HG02943 (cell line): ENCODE data around the gene MREG.
"Not testable (repeated sequence)": the region's sequence is repeated elsewhere in the genome, so short reads cannot be mapped to it uniquely, and the experiment has no call there.

Source experiments
- ATAC-seq: cut with Tn5 transposase; IDR thresholded peaks from one replicate; pipeline ENCODE4 v1.9.1; 2021; ENCODE audit warnings: mild to moderate bottlenecking, low read depth, moderate library complexity; ENCODE audit not compliant: unreplicated experiment

MREG gene

DNA sequence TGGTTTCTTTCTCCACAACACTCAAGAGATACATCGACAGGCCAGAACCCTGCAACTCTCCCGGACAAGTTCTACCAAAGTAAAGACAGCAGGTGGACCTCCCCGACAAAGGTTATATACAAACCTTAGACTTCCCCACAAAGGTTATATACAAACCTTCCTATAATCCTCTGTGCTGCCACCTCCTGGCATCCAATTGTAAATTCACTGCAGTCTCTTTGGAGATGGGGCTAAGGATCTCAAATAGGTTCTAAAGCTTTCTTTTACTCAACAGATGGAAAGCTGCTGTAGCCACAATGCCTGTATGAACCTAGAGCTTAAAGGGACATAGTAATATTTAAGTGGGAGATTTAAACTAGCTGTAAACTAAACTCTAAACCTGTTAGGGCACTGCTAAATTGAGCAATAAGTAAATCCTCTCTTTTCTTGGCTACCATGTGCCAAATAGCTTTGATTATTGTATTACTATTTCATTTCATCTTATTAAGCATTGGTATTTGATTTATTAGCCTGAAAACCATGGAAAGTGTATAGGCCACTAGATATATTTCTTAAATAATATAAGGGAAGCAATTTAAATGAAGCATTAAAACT, 9.8 kb upstream of the MREG start:
- peak; percentile 80 for ATAC-seq

DNA sequence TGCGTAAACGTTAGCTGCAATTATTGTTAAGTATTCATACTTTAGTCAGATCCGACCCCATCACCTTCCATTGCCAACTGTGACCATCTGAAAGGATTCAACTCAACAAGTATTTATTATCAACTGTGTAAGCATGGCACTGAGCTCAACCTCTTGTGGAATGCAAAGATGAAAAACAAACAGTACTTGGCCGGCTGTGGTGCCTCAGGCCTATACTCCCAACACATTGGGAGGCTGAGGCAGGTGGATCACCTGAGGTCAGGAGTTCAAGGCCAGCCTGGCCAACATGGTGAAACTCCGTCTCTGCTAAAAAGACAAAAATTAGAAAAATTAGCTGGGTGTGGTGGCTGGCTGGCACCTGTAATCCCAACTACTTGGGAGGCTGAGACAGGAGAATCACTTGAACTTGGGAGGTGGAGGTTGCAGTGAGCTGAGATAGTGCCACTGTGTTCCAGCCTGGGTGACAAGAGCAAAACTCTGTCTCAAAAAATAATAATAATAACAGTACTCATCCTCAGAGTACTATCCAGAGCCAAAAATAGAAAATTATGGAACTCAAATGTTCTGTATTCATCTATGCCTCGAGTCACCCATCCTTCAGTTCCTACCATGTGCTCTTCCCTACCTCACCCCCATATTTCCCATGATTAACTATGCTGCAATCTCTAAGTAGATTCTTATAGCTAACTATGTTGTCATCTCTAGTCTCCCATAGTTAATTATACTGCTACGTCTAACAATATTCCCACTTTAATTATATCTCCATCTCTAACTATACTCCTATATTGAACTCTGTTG, 8.6 kb upstream of the MREG start:
- no peak for ATAC-seq

DNA sequence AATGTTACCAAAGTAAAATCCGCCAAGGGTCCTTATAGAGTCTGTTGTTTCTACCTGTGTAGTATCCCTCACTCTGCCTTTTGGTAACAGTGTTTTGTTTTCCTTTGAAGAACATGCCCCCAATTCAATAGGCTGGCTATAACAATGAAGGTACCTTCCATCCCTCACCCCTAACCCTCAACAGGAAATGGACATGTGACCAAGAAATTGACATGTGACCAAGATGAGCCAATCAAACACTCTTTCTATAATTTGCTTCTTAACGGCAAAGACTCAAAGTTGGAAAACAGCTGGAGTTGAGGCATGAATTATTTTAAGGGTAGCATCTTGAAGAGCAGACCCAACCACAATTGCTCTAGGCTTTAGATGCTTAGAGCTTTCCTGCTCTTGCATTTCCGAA, 5.4 kb upstream of the MREG start:
- ATAC-seq = no peak

DNA sequence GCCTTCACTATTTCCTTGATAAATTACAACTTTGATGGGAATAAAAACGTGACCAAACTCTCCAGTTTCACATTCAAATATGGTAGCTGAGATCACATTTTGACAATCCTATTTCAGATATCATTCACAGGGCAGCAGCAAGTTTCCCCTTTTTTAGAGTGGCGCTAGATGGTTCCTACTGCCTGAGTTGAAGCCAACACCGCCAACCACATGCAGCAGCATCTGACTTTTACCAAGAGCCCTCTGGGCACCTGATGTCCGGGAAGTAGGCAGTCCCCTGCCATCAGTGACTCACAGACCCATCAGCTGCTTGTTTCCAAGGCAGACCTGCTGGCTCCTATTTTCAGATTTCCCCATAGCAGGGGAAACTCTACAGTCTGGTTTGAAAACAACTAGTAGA, 4.0 kb upstream of the MREG start:
- ATAC-seq = peak; percentile 19

DNA sequence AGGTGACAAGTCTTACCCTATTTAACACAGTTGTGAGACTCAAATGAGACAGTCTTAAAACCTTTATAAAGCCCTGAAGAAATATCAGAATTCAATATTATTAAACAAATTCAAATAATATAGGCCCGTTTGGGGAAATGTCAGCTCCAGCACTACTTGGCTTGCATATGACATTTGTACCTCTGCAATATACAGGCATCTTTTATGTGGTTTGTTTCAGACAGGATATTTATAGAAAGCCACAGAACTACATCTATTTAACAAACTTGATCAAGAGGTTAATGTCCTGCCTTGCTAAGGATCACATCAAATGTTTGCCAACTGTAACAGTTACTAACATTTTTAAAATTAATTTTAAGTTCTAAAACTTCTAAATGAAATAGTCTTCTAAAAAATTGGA, 3.2 kb upstream of the MREG start:
- no peak for ATAC-seq

DNA sequence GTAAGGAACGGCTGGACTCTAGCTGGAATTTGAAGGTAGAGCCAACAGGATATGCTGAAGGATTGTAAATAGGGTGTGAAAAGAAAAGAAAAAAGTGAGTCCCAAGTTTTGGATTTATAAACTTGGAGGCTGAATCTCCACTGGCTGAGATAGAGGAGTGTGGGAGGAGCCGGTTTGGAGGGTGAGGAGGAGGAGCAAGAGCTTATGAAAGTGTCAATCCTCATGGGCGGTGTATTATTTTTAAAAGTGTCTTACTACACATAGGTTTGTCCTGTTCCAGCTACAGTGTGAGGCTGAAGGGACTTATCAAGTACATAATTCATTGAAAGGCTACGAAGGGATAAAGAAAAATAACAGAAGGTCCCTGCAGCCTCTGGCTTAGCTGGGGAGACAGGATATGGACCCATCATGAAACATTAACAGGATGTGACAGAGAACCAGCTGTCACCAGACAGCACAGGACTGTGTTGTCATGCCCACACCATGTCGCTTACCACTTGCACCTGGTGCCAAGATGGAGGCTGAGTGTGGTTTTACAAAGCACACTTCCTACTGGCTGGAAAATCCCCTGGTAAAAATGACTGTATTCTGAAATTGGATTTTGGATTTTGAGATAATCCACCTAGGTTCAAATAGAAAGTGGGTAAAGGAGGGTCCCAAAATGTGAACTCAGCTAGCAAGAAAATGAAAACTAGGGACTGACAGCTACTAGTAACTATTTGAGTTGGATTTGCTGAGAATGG, 2.5 kb upstream of the MREG start:
- ATAC-seq = peak; percentile 90

DNA sequence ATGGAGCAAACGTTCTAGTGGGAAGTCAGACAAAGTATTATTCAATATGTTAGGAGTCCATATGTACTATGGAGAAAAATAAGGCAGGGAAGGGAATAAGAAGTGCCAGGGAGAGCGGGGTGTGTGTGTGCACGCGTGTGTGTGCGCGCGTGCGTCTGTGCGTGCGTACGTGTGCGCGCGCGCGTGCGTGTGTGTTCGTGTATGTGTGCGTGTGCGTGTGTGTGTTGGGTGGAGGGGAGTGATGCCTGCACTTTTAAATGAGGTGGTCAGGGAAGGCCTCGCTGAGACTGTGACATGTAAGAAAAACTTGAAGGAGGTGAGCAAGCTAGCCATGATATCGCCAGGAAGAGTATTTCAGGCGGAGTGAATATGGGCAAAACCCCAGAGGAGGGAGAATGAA, 1.6 kb upstream of the MREG start:
- ATAC-seq = no peak

DNA sequence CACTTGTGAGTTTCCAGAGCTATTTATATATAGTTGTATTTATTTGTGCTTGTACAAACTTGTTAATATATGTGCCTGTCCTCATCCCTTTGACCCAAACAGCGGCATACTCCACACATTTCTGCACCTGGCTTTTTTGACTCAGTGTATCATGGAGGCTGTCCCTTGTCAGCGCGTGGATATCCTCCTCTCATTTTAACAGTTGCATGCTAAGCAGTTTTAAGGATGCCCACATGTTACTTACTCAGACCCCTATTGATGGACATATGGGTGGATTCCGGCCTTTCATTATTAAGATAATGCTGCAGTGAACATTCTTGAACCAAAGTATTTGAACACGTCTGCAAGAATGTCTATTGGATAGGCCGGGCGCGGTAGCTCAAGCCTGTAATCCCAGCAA, 655 bp upstream of the MREG start:
- ATAC-seq = no peak

DNA sequence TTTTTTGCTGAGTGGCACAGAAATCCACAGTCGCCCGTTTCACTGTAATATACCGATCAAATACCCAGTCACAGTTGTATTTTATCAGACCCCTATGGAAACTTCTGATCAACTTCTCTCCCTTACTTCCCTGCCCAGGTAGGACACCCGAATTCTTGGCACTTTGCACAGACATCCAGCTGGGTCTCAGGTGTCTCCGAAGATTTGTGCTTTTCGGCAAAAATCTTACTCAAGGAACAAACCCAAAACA, 596 bp downstream of the MREG start:
- no peak for ATAC-seq

DNA sequence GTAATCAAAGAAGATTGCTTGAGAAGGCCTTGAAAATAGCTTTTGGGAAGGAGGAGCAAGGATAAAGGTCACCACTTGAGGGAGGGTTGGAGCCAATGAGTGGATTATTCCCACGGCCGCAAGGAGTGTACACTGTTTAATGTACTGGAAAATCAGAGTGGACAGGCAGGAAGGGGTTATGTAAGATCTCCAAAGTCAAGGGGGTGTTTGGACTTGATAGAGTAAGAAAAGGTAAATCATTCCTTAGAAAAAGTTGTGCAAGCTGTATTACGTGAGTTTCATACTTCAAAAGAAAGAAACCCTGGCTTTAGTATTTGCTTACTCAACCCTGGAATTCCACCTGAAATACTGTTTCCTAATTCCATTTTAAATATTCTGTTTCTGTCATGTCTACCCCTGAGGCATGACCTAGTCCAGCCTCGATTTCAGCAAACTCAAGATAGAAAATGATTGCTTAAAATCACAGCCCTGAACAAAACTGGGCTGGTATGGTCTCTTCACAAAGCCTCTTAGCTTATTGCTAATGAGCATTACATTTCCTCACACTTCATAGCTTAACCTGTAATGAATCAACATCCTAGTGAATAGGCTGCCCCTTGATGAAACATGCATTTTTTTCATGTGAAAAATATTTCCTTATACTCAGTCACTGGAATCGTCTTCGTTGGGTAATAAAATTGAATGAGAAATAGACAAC, 1.1 kb downstream of the MREG start:
- no peak for ATAC-seq

DNA sequence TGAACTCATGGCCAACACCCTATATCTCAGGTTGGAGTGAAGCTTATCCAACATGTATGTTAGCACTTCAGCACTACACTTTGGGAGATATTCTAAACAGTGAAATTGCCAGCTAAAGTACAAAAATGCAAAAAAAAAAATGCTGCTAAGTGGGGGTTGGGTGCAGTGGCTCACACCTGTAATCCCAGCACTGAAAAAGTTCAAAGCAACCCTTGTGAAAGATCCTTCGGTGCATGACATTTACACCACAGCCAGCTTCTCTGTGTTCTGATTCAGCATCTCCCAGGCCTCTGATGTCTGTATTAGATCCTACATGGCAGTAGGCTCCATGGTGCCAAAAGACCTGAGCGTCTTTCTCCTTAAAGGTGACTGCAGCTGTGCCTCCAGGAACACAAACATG, 4.1 kb downstream of the MREG start:
- not testable (repeated sequence) for ATAC-seq

DNA sequence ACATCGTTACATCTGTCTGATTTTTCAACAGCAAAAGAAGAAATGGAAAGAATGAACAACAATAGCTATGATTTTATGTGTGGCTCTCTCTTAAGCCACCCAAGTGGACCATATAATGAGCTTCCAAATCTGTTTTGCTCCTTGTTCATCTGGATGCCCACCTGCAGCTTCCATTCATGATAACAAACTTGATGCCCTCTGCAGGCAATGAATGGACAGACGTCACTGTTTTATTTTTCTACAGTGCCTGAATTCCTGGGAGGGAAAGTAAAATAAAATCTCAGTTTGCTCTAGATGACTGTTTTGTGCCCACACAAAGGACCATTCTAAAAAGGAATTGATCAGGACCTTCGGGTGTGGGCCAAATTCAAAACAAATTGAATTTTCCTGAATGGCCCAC, 5.0 kb downstream of the MREG start:
- ATAC-seq = no peak

DNA sequence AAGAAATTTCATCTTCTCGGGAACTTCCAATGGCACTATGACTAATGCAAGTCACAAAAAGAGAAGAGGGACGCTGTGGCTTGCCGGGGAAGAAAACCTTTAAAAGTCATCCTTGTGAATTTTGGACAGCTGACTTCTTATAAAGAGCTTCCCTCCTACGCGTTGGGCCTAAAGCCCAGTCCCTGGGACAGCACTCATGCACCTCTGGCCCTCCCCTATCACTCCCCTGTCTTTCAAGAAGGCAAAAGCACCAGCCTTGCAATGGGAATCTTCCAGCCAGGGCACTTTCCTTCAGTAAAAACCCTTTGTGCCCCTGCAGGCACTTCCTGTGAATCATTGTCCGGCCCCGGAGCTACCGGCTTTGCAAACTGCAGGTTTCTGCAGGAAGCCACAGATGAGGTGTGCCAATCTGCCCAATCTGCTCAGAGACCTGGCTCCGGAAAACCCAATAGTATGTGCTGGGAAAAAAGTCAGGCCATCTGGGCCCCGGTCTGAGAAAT, 7.1 kb downstream of the MREG start:
- ATAC-seq = peak; percentile 45

DNA sequence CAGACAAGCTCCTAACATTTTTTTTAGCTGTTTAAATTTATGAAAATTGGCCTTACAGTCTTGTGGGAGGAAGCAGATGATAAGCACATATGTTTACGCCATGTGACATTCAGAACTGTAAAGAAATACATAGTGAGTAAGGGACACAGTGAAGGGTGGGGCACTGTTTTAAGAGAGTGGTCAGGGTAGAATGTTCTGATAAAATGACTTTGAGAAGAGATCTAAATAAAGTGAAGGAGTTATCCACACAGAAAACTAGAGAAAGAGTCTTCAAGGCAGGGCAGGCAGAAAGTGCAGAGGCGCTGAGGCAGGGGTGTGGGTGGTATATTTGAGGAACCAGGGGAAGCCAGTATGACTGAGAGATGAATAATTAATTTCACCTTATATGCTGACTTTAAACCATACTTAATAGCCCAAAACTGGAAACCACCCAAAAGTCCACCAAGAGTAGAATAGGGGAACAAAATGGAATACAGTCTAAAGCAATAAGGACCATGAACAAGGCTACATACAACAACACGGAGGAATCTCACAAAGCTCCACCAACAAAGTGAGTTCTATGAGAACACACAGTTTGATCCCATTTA, 8.6 kb downstream of the MREG start:
- ATAC-seq = peak; percentile 39

DNA sequence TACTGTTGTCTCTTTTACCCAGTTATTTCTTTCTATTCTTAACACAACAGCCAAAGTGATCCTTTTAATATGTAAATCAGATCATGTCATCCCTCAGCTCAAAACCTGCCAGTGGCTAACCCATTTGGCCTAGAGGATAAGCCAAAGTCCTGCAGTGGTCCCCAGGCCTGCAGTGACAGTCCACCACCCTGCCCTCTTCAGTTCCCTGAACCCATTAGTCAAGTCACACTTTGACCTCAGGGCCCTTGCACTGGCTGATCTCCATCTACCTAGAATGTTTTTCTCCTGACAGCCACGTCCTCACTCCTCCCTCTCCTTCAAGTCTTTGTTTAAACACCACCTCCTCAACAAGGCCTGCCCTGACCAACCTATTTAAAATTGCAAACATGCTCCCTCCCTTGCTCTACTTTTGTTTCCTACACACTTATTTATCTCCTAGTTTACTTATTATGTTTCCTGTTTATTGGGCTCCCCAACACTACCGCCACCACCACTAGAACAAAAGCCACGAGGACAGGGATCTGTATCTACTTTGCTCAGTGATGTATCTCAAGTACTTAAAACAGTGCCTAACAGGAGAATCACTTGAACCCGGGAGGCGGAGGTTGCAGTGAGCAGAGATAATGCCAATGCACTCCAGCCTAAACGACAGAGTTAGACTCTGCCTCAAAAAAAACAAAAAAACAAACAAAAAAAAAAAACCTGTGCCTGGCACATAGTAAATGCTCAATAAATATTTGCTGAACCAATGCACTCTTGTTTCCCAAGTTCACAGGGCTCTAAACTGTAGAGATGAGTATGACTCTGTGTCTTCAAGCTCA, 9.3 kb downstream of the MREG start:
- ATAC-seq = no peak

DNA sequence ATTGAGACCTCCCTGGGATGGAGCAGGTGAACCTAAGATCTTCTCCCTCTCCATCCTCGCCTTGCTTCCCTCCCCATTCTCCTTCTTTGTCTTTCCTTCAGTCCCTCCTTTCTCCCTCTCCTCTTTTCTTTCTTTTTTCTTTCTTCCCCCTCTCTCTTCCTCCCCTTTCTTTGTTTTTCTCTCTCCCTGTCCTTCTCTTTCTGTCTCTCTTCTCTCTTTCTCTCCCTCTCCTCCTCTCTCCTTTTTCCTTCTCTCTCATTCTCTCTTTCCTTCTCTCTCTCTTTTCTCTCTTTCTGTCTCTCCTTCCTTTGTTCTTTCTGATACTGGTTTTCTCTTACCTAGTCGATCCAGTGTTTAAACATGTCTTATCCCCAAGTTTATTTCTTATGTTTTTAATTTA, 10.7 kb downstream of the MREG start:
- ATAC-seq = no peak

DNA sequence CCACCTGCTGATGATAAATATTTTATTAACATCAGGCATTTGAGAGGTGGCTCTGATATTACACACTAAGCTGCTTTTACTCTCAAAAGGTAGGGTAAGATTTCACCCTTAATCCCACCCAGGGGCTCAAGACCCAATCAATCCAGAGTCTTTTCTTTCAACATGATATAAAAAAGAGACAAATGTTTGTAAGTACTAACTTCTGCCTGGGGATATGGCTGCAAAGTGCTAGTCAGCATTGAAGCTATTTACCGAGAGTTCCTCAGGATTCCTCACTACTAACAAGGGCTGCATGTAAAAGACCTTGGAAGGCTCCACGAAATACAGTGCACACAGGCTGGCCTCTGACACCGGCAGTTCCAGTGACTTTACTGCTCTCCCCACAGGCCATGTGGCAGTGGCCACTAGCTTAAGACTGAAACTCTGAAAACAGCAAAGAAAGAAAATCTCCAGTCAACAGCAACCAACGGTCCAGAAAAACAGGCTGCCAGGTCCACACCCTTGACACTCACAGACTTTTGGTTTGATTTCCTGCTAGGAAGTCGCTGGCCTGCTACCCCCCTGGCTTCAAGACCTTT, 11.2 kb downstream of the MREG start:
- no peak for ATAC-seq

DNA sequence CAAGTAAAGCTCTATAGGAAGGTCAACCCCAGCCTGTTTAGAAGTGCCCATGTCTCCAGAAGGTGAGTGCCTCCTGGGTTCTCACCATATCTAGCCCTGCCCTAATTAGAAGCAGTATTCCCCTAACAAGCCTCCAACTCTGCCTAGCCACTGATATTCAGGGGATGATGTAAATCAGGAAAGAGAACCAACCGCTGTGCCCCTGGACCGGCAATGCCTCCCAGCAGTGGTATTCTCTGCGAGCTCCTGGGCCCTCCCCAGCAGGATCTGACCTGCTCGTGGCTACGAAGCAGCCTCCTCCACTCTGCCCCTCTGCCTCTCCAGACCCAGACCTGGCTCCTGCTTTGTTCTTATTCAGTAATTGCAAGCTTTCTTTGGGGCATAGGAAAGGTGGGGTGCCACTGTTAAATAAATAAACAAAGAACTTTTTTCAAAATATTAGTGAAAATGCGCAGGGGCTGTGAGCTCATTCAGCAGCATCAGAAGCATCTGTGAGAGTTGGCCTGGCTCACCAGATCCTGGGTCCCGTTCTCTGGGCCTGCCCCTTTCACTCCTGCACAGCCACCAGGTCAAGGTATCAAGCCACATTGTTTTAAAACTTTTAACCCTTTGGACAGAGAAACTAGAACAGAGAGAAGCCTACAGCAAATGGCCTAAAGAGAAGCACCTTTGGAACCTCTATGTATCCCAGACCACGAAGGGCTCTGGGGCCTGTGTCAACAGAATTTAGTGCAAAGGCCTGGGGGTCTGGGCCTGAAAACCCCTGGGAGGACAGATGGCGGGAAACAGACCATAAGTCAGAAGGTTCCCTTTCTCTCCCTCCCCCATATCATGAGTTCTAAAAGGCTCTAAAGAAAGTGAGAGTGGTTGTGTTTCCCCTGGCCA, 11.9 kb downstream of the MREG start:
- no peak for ATAC-seq

DNA sequence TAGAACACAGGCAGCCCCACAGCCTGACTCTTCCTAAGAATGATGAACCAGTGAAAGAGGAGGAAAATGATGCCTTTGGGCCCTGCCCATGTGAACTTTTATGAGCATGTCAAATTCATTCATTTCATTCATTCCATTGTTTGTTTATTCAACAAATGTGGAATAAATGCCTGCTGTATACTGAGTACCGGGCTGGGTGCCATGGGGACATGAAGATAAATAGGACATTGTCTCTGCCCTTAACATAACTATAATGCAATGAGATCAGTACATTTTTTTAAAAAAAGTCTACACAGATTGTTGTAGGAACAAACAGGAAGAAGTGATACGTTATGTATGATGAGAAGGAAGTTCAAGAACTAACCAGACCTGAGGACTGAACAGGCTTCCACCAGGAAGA, 14.7 kb downstream of the MREG start:
- ATAC-seq = no peak
